Adipose tissue (tissue), 3 donors: Measurements from ENCODE around the gene MAP3K2. TPM values are rescaled to one million over a fixed set of nuclear protein-coding genes. Genes with fewer than 3 reads are reported as not detected.

Experiments
- H3K27ac ChIP-seq: one replicate; pipeline ENCODE4 v1.5.1; 2013; ENCODE audit warnings: low read depth, low read length
- WGBS, 3 donors: extraction: QIAGEN DNeasy Blood & Tissue Kit; methylation state at CpG; one replicate each; pipeline ENCODE4 v1.1.7; 2013; 5-methylcytosine and 5-hydroxymethylcytosine counted together
- polyA plus RNA-seq, 3 donors: library from polyadenylated mRNA; stranded (reverse); fragments of 200-250 nt; gene quantifications; one replicate each; pipeline ENCODE4 v1.2.3, GENCODE V29; 2013
- donor health status: healthy with polysubstance abuse.
- donor health status: Bipolar disorder and iron deficiency.
- donor health status: healthy.

The MAP3K2 gene
- polyA plus RNA-seq, 3 donors = 4.0 to 8.7 (median 8.3) TPM

- 81 to 87% (median 83%) methylated on average over 2 of the region's 2 CpGs for WGBS, 3 donors
- no peak overlapping the region for H3K27ac ChIP-seq
Observed at GRCh38 chr2:127326289-127326945, 61.4 kb downstream of the MAP3K2 start.

GRCh38 chr2:127324635-127325034 is 63.1 kb downstream of the MAP3K2 start:
- WGBS, 3 donors = 60 to 66% (median 61%) methylated on average over 3 of the region's 3 CpGs
- H3K27ac ChIP-seq = no peak overlapping the region

GRCh38 chr2:127321303-127321702 is 66.5 kb downstream of the MAP3K2 start:
- no peak overlapping the region for H3K27ac ChIP-seq

GRCh38 chr2:127320586-127321275 is 67.0 kb downstream of the MAP3K2 start:
- H3K27ac ChIP-seq = no peak overlapping the region
- 52 to 97% (median 95%) methylated on average over 1 of the region's 1 CpG for WGBS, 3 donors

- WGBS, 3 donors = 97 to 98% (median 98%) methylated on average over 1 of the region's 1 CpG
- H3K27ac ChIP-seq = no peak overlapping the region
Observed at GRCh38 chr2:127320067-127320466, 67.7 kb downstream of the MAP3K2 start.

GRCh38 chr2:127314193-127314988 is 73.4 kb downstream of the MAP3K2 start:
- WGBS, 3 donors = 68 to 93% (median 92%) methylated on average over 7 of the region's 7 CpGs

GRCh38 chr2:127313406-127313805 is 74.4 kb downstream of the MAP3K2 start:
- H3K27ac ChIP-seq = no peak overlapping the region
- WGBS, 3 donors = 61 to 73% (median 65%) methylated on average over 3 of the region's 3 CpGs

More at GRCh38 chr2:127314193-127314988, 73.4 kb downstream of the MAP3K2 start:
- H3K27ac ChIP-seq = no peak overlapping the region

- WGBS, 3 donors = 92 to 96% (median 92%) methylated on average over 3 of the region's 3 CpGs
- H3K27ac ChIP-seq = no peak overlapping the region
Observed at GRCh38 chr2:127310980-127311379, 76.8 kb downstream of the MAP3K2 start.

GRCh38 chr2:127309468-127309867 is 78.3 kb downstream of the MAP3K2 start:
- WGBS, 3 donors = 84 to 94% (median 93%) methylated on average over 4 of the region's 4 CpGs
- H3K27ac ChIP-seq = no peak overlapping the region

- H3K27ac ChIP-seq = no peak overlapping the region
- WGBS, 3 donors = 90 to 92% (median 92%) methylated on average over 7 of the region's 7 CpGs
Observed at GRCh38 chr2:127308586-127309138, 79.1 kb downstream of the MAP3K2 start.

- H3K27ac ChIP-seq = no peak overlapping the region
- 57 to 91% (median 66%) methylated on average over 4 of the region's 4 CpGs for WGBS, 3 donors
Observed at GRCh38 chr2:127305990-127306585, 81.7 kb downstream of the MAP3K2 start.

GRCh38 chr2:127302168-127302567 is 85.6 kb downstream of the MAP3K2 start:
- H3K27ac ChIP-seq = no peak overlapping the region
- WGBS, 3 donors = 87 to 100% (median 93%) methylated on average over 1 of the region's 1 CpG

- WGBS, 3 donors = 0 to 1% (median 0%) methylated on average over 54 to 55 of the region's 55 CpGs
- no peak within 1 kb of the TSS for H3K27ac ChIP-seq
Observed at GRCh38 chr2:127293748-127294562, 93.8 kb downstream of the MAP3K2 start, which contains the start of gene ERCC3. ERCC3 (minus strand) TSS chr2:127294144; CDS start chr2:127294081, 63 bp downstream.

GRCh38 chr2:127293386-127293747 is 94.4 kb downstream of the MAP3K2 start:
- 14 to 20% (median 15%) methylated on average over 13 of the region's 13 CpGs for WGBS, 3 donors
- H3K27ac ChIP-seq = no peak overlapping the region

GRCh38 chr2:127288274-127288673 is 99.5 kb downstream of the MAP3K2 start:
- H3K27ac ChIP-seq = no peak overlapping the region
- WGBS, 3 donors = 94 to 99% (median 96%) methylated on average over 3 of the region's 3 CpGs

GRCh38 chr2:127283275-127283674 is 104.5 kb downstream of the MAP3K2 start:
- WGBS, 3 donors = 98 to 100% (median 99%) methylated on average over 2 of the region's 2 CpGs
- no peak overlapping the region for H3K27ac ChIP-seq

- no peak overlapping the region for H3K27ac ChIP-seq
- WGBS, 3 donors = 89 to 91% (median 89%) methylated on average over 2 of the region's 2 CpGs
Observed at GRCh38 chr2:127280693-127281092, 107.1 kb downstream of the MAP3K2 start.

- H3K27ac ChIP-seq = no peak overlapping the region
- 81 to 85% (median 84%) methylated on average over 5 of the region's 5 CpGs for WGBS, 3 donors
Observed at GRCh38 chr2:127279781-127280180, 108.0 kb downstream of the MAP3K2 start.
